ENCODE measurements around the gene HTR7. TPM values are rescaled to one million over a fixed set of nuclear protein-coding genes. Genes with fewer than 3 reads are reported as not detected.
"Not testable (repeated sequence)": the region's sequence is repeated elsewhere in the genome, so short reads cannot be mapped to it uniquely, and the experiment has no call there.

HTR7 gene
- total RNA-seq, 1 experiment from 2014 or later = not detected

- Mint-ChIP-seq H3K4me3 (ENCODE audit: unreplicated experiment) (no peak overlapping the region), H3K36me3 (ENCODE audit: insufficient read depth, unreplicated experiment) (peaks cover 46% of the 10 kb centered on the region), H3K4me1 (ENCODE audit: low read depth, unreplicated experiment) (no peaks in the 10 kb centered on the region), H3K27me3 (ENCODE audit: insufficient read depth, unreplicated experiment) (no peaks in the 10 kb centered on the region), H3K27ac (ENCODE audit: unreplicated experiment) (no peak overlapping the region), H3K9me3 (ENCODE audit: unreplicated experiment) (no peaks in the 10 kb centered on the region)
- no peak for TF ChIP-seq CTCF (IDR thresholded peaks at IDR 0.05; ENCODE audit: insufficient read depth in 1 of 2, low read depth in 1 of 2, low read length in 1 of 2, severe bottlenecking in 1 of 2, unreplicated experiment in 1 of 2)
- Histone ChIP-seq H3K36me3 (ENCODE audit: control insufficient read depth, insufficient read depth, low read length) (no peaks in the 10 kb centered on the region; the same call in 1 of the 2 replicates), H3K4me3 (ENCODE audit: low read depth, low read length) (no peak overlapping the region), H3K27me3 (replicated peaks; ENCODE audit: control insufficient read depth, insufficient read depth, low read length) (no peaks in the 10 kb centered on the region), H3K4me1 (no peaks in the 10 kb centered on the region), H3K9me3 (no peaks in the 10 kb centered on the region)
- CTCF ChIA-PET = no interaction called here
- BruUV-seq (replicated peaks) = no TSS peak
- intact Hi-C loops (cut with micrococcal nuclease; ENCODE audit: unreplicated experiment) = no loop called here
- no peak for DNase-seq
- POLR2A ChIA-PET = interaction anchor here (0.6 kb wide), 1 partner anchor 489 kb away, joined by 3 read pairs; no protein-coding TSS in a partner anchor
Observed at GRCh38 chr10:90884431-90884830, 26.6 kb upstream of the HTR7 start.

GRCh38 chr10:90880059-90880719 lies 22.4 kb upstream of the HTR7 start:
- H3K4me1 ChIP-seq; H3K9me3 Mint-ChIP-seq (ENCODE audit: unreplicated experiment); BruUV-seq (replicated peaks); H3K27me3 ChIP-seq (replicated peaks; ENCODE audit: control insufficient read depth, insufficient read depth, low read length); H3K4me3 ChIP-seq (ENCODE audit: low read depth, low read length); H3K27me3 Mint-ChIP-seq (ENCODE audit: insufficient read depth, unreplicated experiment); H3K9me3 ChIP-seq; H3K4me1 Mint-ChIP-seq (ENCODE audit: low read depth, unreplicated experiment); H3K4me3 Mint-ChIP-seq (ENCODE audit: unreplicated experiment); H3K27ac Mint-ChIP-seq (ENCODE audit: unreplicated experiment); H3K36me3 ChIP-seq (ENCODE audit: control insufficient read depth, insufficient read depth, low read length): not testable (repeated sequence)
- intact Hi-C loops (cut with micrococcal nuclease; ENCODE audit: unreplicated experiment) = loop anchor here (1.0 kb wide), 2 partner anchors 90 to 371 kb away; no protein-coding TSS in a partner anchor
- peak; percentile 56 to 60 for TF ChIP-seq CTCF (IDR thresholded peaks at IDR 0.05; ENCODE audit: insufficient read depth in 1 of 2, low read depth in 1 of 2, low read length in 1 of 2, severe bottlenecking in 1 of 2, unreplicated experiment in 1 of 2)
- ChIA-PET POLR2A (interaction anchor here (0.6 kb wide), 3 partner anchors 9 to 102 kb away, joined by 3 to 4 read pairs (median 3); partner anchors contain the start of gene RPP30), CTCF (interaction anchor here (0.6 to 1.4 kb wide), 4 partner anchors 9 to 220 kb away, joined by 3 to 4 read pairs (median 4); partner anchors contain the start of gene RPP30)
- peak in 1 of 2 experiments; percentile 19 for DNase-seq
- H3K36me3 Mint-ChIP-seq (ENCODE audit: insufficient read depth, unreplicated experiment) = peaks cover 21% of the 10 kb centered on the region

- no TSS peak for BruUV-seq (replicated peaks)
- intact Hi-C loops (cut with micrococcal nuclease; ENCODE audit: unreplicated experiment) = loop anchor here (10.0 kb wide), 1 partner anchor 346 kb away; the partner anchor contains the start of gene PCGF5
- H3K4me1 ChIP-seq = no peaks in the 10 kb centered on the region
- Mint-ChIP-seq H3K36me3 (ENCODE audit: insufficient read depth, unreplicated experiment) (peaks cover 20% of the 10 kb centered on the region), H3K4me1 (ENCODE audit: low read depth, unreplicated experiment) (peaks cover 4% of the 10 kb centered on the region), H3K9me3 (ENCODE audit: unreplicated experiment) (no peaks in the 10 kb centered on the region), H3K27ac (ENCODE audit: unreplicated experiment) (no peak overlapping the region), H3K4me3 (ENCODE audit: unreplicated experiment) (no peak overlapping the region), H3K27me3 (ENCODE audit: insufficient read depth, unreplicated experiment) (no peaks in the 10 kb centered on the region)
- no peak overlapping the region for H3K4me3 ChIP-seq (ENCODE audit: low read depth, low read length)
- no peaks in the 10 kb centered on the region for H3K9me3 ChIP-seq
- no peaks in the 10 kb centered on the region for H3K27me3 ChIP-seq (replicated peaks; ENCODE audit: control insufficient read depth, insufficient read depth, low read length)
- CTCF ChIA-PET = interaction anchor here (0.7 kb wide), 1 partner anchor 34 kb away, joined by 3 read pairs; no protein-coding TSS in a partner anchor
- DNase-seq = no peak
- POLR2A ChIA-PET = no interaction called here
- TF ChIP-seq CTCF (IDR thresholded peaks at IDR 0.05; ENCODE audit: insufficient read depth in 1 of 2, low read depth in 1 of 2, low read length in 1 of 2, severe bottlenecking in 1 of 2, unreplicated experiment in 1 of 2) = no peak
- peaks cover 3% of the 10 kb centered on the region; the same call in 1 of the 2 replicates for H3K36me3 ChIP-seq (ENCODE audit: control insufficient read depth, insufficient read depth, low read length)
Observed at GRCh38 chr10:90879062-90879461, 21.2 kb upstream of the HTR7 start.

All from Caco-2 (cell line).